Breast epithelium (tissue), 4 donors: ENCODE measurements around the gene SHMT2. TPM values are rescaled to one million over a fixed set of nuclear protein-coding genes. Genes with fewer than 3 reads are reported as not detected.

Experiments used
- DNase-seq, 2 donors: peaks; one replicate each; pipeline ENCODE4 v3.0.0-alpha.2; 2019; ENCODE audit warnings: low spot score in 2 of 2
- H3K27ac ChIP-seq, 2 donors: fragments of 200-600 bp; sonication (generic) in 1 of 2; one replicate each; pipeline ENCODE4 v1.5.1; 2016 to 2019; ENCODE audit warnings: mild to moderate bottlenecking in 1 of 2
- H3K27me3 ChIP-seq, 2 donors: fragments of 200-600 bp; sonication (generic) in 1 of 2; one replicate each; pipeline versions ENCODE4 v1.5.1 to v1.6.0; 2017 to 2019; ENCODE audit warnings: control low read depth in 1 of 2, mild to moderate bottlenecking in 1 of 2
- H3K36me3 ChIP-seq: fragments of 200-600 bp; one replicate; pipeline ENCODE4 v1.5.1; 2019
- H3K4me1 ChIP-seq, 2 donors: fragments of 200-600 bp; sonication (generic); one replicate each; pipeline ENCODE4 v1.5.1; 2016 to 2019; ENCODE audit warnings: control low read depth in 1 of 2
- H3K4me3 ChIP-seq, 3 donors: fragments of 200-600 bp; sonication (generic); 1 replicate in 2 of 3; 2 replicates in 1 of 3; pipeline ENCODE4 v1.5.1; 2016 to 2019; ENCODE audit warnings: mild to moderate bottlenecking in 3 of 3, moderate library complexity in 2 of 3
- H3K9me3 ChIP-seq, 2 donors: fragments of 200-600 bp; sonication (generic) in 1 of 2; one replicate each; pipeline ENCODE4 v1.5.1; 2016 to 2019; ENCODE audit warnings: control low read depth in 1 of 2
- POLR2A ChIP-seq: fragments of 450-650 bp; IDR thresholded peaks from one replicate; pipeline ENCODE4 v1.6.1; 2016; ENCODE audit warnings: antibody characterized with exemption, mild to moderate bottlenecking, moderate library complexity
- POLR2AphosphoS5 ChIP-seq, 3 donors: sonication (generic); formaldehyde crosslinking; IDR thresholded peaks; one replicate each; pipeline ENCODE4 v1.6.1; 2017; ENCODE audit warnings: antibody characterized with exemption in 3 of 3
- intact Hi-C: fragments of 100-400 bp; cut with DNase I; formaldehyde crosslinking; loops from one replicate; pipeline ENCODE4 v1.15.1; 2023; ENCODE audit warnings: low total_unique reads
- total RNA-seq, 3 donors: library from RNA; depleted of rRNA; stranded (reverse); fragments of >200 nt; gene quantifications; one replicate each; pipeline ENCODE4 v1.1.0, GENCODE V29; 2016
- TF ChIP-seq, protein P1 (sequence below), 3 donors: fragments of 450-650 bp; IDR thresholded peaks; one replicate each; pipeline ENCODE4 v1.5.1; 2016 to 2017; ENCODE audit warnings: antibody characterized with exemption in 3 of 3, mild to moderate bottlenecking in 3 of 3, moderate library complexity in 3 of 3

SHMT2 gene
- total RNA-seq, 3 donors from 2014 or later, result 37.9 to 63.3 (median 46.7) TPM

DNA sequence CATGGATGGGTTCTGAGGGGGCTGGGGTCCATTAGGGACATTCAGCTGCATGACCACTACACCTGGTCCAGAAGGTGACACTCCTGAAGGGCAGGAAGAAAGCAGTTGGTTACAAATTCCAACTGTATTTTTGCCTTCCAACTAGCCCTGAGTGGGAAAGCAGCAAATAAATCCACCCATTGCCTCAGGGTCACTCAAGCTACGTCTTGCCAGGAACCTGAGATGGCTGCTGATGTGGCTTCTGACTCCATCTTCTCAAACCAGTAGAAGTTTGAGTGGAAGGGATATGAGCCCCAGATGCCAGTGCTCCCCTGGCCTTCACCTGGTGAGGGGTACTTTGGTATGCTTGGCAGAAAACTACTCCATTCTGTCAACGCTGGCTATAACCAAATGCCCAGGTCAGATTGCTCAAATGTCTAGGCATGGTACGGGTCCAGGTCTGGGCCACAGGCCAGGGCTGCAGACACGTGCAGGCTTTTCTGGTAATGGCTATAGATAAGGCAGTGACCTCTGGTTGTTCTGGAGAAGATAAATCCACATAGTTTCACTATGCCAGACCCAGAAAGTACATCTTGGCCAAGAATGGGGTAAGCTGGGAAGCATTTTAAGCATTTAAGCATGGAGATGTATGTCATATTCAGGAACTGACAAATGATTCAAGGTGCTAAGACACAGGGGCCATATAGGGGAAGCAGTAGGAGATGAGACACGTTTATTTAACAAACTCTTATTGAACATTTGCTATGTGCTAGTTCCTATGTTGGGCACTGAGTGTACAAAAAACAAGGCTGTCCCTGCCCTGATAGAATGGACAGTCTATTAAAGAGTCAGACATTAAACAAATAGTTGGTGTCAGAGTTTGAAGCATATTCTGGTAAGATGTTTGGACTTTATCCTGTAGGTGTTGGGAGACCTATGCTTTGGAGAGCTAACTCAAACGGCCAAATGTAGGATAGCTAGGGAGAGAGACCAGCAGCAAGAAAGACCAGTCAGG lies 29.8 kb downstream of the SHMT2 start:
- no peaks in the 10 kb centered on the region for H3K27me3 ChIP-seq
- H3K4me3 ChIP-seq, result no peak overlapping the region
- DNase-seq, result no peak
- H3K4me1 ChIP-seq, result no peaks in the 10 kb centered on the region
- H3K27ac ChIP-seq, result no peak overlapping the region
- H3K9me3 ChIP-seq, result no peaks in the 10 kb centered on the region
- TF ChIP-seq POLR2A (no peak), POLR2AphosphoS5 (IDR thresholded peaks at IDR 0.05) (no peak)
- TF ChIP-seq, protein P1, sequence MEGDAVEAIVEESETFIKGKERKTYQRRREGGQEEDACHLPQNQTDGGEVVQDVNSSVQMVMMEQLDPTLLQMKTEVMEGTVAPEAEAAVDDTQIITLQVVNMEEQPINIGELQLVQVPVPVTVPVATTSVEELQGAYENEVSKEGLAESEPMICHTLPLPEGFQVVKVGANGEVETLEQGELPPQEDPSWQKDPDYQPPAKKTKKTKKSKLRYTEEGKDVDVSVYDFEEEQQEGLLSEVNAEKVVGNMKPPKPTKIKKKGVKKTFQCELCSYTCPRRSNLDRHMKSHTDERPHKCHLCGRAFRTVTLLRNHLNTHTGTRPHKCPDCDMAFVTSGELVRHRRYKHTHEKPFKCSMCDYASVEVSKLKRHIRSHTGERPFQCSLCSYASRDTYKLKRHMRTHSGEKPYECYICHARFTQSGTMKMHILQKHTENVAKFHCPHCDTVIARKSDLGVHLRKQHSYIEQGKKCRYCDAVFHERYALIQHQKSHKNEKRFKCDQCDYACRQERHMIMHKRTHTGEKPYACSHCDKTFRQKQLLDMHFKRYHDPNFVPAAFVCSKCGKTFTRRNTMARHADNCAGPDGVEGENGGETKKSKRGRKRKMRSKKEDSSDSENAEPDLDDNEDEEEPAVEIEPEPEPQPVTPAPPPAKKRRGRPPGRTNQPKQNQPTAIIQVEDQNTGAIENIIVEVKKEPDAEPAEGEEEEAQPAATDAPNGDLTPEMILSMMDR (IDR thresholded peaks at IDR 0.05), result no peak
- no peaks in the 10 kb centered on the region for H3K36me3 ChIP-seq
- intact Hi-C loops, result no loop called here

DNA sequence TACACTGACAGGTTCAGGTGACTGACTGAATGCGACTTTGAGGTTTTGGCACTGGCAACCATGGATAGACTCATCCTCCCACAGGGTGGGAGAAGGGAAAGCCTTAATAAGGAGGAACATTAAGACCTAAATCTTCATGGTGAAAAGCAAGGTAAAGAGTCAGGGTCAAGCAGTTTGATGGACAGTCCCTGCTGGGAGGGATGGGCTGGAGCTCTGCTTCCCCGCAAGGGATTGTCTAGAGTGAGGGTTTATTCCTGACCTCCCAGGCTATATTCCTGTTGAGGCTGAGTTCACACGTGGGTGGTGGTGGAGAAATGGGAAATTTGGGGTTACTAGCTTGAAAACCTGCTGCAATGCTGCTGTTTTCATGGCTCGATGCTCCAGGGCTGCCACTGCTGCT lies 30.9 kb downstream of the SHMT2 start:
- no peak overlapping the region for H3K27ac ChIP-seq
- no peaks in the 10 kb centered on the region for H3K27me3 ChIP-seq
- no peak for DNase-seq
- H3K4me3 ChIP-seq, result no peak overlapping the region
- H3K9me3 ChIP-seq, result no peaks in the 10 kb centered on the region
- intact Hi-C loops, result no loop called here
- TF ChIP-seq, protein P1 (IDR thresholded peaks at IDR 0.05), result no peak
- no peak for TF ChIP-seq POLR2AphosphoS5 (IDR thresholded peaks at IDR 0.05)
- no peak for TF ChIP-seq POLR2A
- no peaks in the 10 kb centered on the region for H3K4me1 ChIP-seq
- no peaks in the 10 kb centered on the region for H3K36me3 ChIP-seq

DNA sequence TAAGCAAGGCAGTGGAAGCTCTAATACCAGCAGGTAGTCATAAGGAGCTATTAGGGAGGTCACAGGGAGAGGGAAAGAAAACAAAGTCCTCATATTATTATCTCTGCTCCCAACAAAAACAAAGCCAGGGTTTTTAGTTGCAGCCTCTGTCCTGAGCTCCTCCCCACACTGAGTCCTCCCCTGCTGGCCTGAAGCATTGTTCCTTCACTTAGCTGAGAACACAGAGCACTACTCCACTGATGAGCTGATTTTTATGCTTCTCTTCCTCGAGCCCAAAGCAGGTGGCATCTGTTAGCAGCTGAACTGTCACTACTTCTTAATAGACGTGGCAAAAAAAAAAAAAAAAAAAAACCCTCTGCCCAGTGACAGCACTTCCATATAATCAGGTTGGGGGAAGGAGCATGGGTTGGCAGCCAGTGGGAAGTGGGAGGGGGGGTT lies 31.9 kb downstream of the SHMT2 start:
- intact Hi-C loops, result no loop called here
- H3K4me1 ChIP-seq, result no peaks in the 10 kb centered on the region
- no peaks in the 10 kb centered on the region for H3K36me3 ChIP-seq
- TF ChIP-seq, protein P1 (IDR thresholded peaks at IDR 0.05), result no peak
- no peak for TF ChIP-seq POLR2AphosphoS5 (IDR thresholded peaks at IDR 0.05)
- TF ChIP-seq POLR2A, result no peak
- no peaks in the 10 kb centered on the region for H3K9me3 ChIP-seq
- H3K4me3 ChIP-seq, result no peak overlapping the region
- no peak overlapping the region for H3K27ac ChIP-seq
- H3K27me3 ChIP-seq, result no peaks in the 10 kb centered on the region
- DNase-seq, result no peak

DNA sequence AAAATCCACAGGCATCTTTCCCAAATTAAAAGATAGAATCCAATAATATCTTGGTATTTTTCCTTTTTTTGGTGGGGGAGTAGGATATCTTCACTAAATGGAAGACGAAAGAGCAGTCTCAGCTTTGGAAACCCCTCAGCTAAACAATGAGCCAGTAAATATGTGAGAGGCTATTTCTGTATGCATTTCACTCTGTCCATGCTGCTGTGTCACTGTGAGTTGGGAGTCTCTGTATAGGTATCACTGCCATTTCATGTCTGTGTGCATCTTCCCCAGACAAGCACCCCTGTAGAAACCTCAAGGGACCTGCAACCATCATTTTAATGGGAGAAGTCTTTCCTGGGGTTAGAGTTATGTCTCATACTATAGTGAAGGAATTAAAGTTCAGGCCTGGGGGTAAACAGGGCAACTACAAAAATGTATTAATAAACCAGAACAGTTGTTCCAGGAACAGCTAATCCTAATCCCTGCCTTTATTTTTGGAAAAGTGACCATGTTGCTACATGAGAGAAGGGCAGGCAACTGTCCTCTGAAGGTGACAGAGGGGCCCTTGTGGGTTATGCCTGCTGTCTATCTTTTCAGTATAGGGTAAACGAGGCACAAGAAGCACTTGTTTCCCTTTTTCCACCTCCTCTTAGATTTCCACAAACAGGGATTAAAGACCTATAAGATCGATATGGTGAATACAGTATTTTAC lies 32.8 kb downstream of the SHMT2 start:
- no peak overlapping the region for H3K27ac ChIP-seq
- no peaks in the 10 kb centered on the region for H3K4me1 ChIP-seq
- H3K4me3 ChIP-seq, result no peak overlapping the region
- no peaks in the 10 kb centered on the region for H3K9me3 ChIP-seq
- no peaks in the 10 kb centered on the region for H3K27me3 ChIP-seq
- no peak for DNase-seq
- TF ChIP-seq, protein P1 (IDR thresholded peaks at IDR 0.05), result no peak
- TF ChIP-seq POLR2AphosphoS5 (IDR thresholded peaks at IDR 0.05), result no peak
- no peak for TF ChIP-seq POLR2A
- intact Hi-C loops, result no loop called here
- no peaks in the 10 kb centered on the region for H3K36me3 ChIP-seq

DNA sequence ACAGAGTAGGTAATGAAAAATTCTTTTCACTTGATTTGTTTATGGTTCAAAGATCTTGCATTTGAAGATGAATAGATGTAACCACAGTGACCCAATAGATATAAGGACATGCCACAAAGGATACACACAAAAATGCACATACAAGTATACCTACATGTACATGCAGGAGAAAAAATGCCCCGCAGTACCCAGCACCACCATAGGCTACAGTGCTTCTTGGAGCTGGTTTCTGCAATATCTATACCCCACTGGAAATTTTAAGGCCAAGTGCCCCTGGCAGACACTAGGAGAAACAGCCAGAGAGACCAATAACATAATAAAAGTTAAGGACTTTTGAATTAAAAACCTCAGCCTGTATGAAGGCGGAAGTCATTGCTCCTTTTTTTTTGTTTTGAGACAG lies 33.6 kb downstream of the SHMT2 start:
- intact Hi-C loops, result no loop called here
- no peak for DNase-seq
- H3K27ac ChIP-seq, result no peak overlapping the region
- no peaks in the 10 kb centered on the region for H3K27me3 ChIP-seq
- H3K4me3 ChIP-seq, result no peak overlapping the region
- H3K36me3 ChIP-seq, result no peaks in the 10 kb centered on the region
- TF ChIP-seq, protein P1 (IDR thresholded peaks at IDR 0.05), result no peak
- no peak for TF ChIP-seq POLR2A
- no peak for TF ChIP-seq POLR2AphosphoS5 (IDR thresholded peaks at IDR 0.05)
- no peaks in the 10 kb centered on the region for H3K9me3 ChIP-seq
- H3K4me1 ChIP-seq, result no peaks in the 10 kb centered on the region
